Cardiac muscle cell (in vitro differentiated cells and primary cell): ENCODE data around the gene SLAIN1. TPM values are rescaled to one million over a fixed set of nuclear protein-coding genes. Genes with fewer than 3 reads are reported as not detected.

ENCODE experiments used
- DNase-seq, 2 donors: peaks; one replicate each; pipeline versions ENCODE4 v3.0.0 to v3.0.0-alpha.2; 2010 to 2017; ENCODE audit warnings: low read depth in 1 of 2, low spot score in 1 of 2
- H3K27ac ChIP-seq: fragments of 200-600 bp; sonication (generic); 2 replicates; pipeline ENCODE4 v1.5.1; 2016
- H3K27me3 ChIP-seq: fragments of 200-600 bp; sonication (generic); 2 replicates; pipeline ENCODE4 v1.6.0; 2016; ENCODE audit warnings: control low read depth
- H3K36me3 ChIP-seq: fragments of 200-600 bp; sonication (generic); 2 replicates; pipeline ENCODE4 v1.5.1; 2016; ENCODE audit warnings: control low read depth
- H3K4me1 ChIP-seq: fragments of 200-600 bp; sonication (generic); 2 replicates; pipeline ENCODE4 v1.8.1; 2017; ENCODE audit warnings: low read depth, mild to moderate bottlenecking, mixed run types
- H3K4me3 ChIP-seq: fragments of 200-600 bp; sonication (generic); 2 replicates; pipeline ENCODE4 v1.5.1; 2016; ENCODE audit warnings: mild to moderate bottlenecking
- H3K9me3 ChIP-seq: fragments of 200-600 bp; sonication (generic); 2 replicates; pipeline ENCODE4 v1.5.1; 2017; ENCODE audit warnings: low read depth, mild to moderate bottlenecking, control low read depth
- polyA plus RNA-seq: library from polyadenylated mRNA; unstranded; fragments of >200 nt; fragmentation: Nextera tagmentation; extraction: Ambion mirVana; gene quantifications from 2 replicates; pipeline ENCODE4 v1.2.1, GENCODE V29; 2016
- total RNA-seq: library from RNA; depleted of rRNA; stranded (reverse); fragments of >200 nt; gene quantifications from 2 replicates; pipeline ENCODE4 v1.2.3, GENCODE V29; 2016
- TF ChIP-seq, protein P1 (sequence below): IDR thresholded peaks from 2 replicates; pipeline ENCODE4 v1.5.1; 2012; ENCODE audit warnings: low read depth, mild to moderate bottlenecking, low read length

SLAIN1 gene
- total and polyA plus RNA-seq, 2 experiments from 2014 or later = 21.2 to 21.6 TPM

DNA sequence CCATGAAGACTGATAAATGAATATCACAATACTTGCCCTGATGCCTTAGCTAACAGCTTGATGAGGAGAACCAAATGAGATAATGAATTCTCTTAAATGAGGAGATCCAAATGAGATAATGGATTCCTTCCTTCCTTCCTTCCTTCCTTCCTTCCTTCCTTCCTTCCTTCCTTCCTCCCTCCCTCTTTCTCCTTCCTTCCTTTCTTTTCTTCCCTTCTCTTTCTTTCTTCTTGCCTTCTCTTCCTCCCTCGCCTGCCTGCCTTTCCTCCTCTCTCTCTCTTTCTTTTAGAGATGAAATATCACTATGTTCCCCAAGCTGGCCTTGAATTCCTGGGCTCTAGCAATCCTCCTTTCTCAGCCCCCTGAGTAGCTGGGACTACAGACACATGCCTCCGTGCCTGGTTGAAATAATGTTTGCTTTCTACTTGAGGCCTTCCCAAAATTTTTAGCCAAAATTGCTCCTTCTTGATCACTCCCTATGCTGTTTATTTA is 4.0 kb upstream of the SLAIN1 start:
- no peaks in the 10 kb centered on the region for H3K36me3 ChIP-seq
- H3K27me3 ChIP-seq = peaks cover 35% of the 10 kb centered on the region
- no peaks in the 10 kb centered on the region for H3K4me1 ChIP-seq
- no peak overlapping the region for H3K4me3 ChIP-seq
- no peak overlapping the region for H3K27ac ChIP-seq
- TF ChIP-seq, protein P1, sequence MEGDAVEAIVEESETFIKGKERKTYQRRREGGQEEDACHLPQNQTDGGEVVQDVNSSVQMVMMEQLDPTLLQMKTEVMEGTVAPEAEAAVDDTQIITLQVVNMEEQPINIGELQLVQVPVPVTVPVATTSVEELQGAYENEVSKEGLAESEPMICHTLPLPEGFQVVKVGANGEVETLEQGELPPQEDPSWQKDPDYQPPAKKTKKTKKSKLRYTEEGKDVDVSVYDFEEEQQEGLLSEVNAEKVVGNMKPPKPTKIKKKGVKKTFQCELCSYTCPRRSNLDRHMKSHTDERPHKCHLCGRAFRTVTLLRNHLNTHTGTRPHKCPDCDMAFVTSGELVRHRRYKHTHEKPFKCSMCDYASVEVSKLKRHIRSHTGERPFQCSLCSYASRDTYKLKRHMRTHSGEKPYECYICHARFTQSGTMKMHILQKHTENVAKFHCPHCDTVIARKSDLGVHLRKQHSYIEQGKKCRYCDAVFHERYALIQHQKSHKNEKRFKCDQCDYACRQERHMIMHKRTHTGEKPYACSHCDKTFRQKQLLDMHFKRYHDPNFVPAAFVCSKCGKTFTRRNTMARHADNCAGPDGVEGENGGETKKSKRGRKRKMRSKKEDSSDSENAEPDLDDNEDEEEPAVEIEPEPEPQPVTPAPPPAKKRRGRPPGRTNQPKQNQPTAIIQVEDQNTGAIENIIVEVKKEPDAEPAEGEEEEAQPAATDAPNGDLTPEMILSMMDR = no peak
- DNase-seq = no peak
- no peaks in the 10 kb centered on the region for H3K9me3 ChIP-seq

DNA sequence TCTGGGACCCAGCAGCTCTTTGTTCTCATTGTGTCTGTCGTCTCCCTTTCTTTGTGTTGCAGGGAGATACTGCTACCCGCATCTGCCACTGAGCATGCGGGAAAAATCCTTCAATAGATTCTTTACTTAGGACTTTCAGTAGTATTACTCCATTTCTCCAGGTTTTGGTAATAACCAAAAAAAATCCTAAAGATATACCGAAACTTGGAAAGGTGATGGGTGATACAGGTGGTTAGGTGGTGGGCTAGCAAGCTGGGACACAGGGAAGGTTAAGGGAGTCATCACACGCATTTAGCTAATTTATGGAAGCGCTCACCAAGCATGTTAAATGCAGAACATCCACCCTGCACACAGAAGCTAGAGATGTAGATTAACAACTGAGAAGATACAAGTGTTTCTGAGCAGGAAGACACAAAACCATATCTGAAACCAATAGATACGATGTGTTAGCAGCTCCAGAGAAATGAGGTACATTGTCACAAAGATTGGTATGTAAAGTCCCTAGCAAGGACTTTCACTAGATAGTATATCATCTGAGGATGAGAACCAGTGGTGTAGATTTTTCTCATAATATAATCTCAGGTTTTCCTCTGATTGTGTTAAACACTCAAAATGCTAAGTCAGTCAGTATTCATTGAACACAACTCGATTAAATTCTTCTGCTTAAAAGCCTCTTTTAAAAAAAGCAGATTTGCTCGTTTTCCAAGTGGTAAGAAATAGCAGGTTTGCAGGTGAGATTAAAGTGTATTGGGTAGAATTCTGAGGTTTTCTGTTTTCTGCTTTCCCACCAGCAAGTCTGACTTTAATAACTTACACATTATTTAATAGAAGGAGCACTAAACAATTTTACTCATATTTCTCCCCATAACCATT is 1.2 kb upstream of the SLAIN1 start:
- Histone ChIP-seq H3K4me3 (peak overlapping the region; percentile 98), H3K9me3 (no peaks in the 10 kb centered on the region), H3K27me3 (peaks cover 49% of the 10 kb centered on the region), H3K27ac (no peak overlapping the region), H3K36me3 (no peaks in the 10 kb centered on the region), H3K4me1 (peaks cover 8% of the 10 kb centered on the region)
- TF ChIP-seq, protein P1 = no peak
- DNase-seq = peak in 1 of 2 donors; percentile 15

DNA sequence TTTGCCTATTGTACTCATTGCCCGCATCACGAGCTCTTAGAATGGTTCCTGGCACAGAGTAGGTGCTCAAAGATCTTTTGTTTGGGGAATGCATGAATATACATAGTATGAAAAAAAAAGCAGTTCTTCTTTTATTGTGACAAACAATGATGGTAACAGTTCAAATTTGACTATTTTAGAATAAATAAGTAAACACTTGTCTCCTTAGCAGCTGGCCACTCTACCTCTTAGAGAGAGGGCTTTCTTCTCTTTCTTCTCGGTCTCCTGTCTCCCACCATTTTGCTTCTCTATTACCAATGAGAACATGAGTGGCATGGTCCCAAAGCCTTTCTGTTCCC is 639 bp upstream of the SLAIN1 start:
- no peak overlapping the region for H3K27ac ChIP-seq
- TF ChIP-seq, protein P1 = no peak

DNA sequence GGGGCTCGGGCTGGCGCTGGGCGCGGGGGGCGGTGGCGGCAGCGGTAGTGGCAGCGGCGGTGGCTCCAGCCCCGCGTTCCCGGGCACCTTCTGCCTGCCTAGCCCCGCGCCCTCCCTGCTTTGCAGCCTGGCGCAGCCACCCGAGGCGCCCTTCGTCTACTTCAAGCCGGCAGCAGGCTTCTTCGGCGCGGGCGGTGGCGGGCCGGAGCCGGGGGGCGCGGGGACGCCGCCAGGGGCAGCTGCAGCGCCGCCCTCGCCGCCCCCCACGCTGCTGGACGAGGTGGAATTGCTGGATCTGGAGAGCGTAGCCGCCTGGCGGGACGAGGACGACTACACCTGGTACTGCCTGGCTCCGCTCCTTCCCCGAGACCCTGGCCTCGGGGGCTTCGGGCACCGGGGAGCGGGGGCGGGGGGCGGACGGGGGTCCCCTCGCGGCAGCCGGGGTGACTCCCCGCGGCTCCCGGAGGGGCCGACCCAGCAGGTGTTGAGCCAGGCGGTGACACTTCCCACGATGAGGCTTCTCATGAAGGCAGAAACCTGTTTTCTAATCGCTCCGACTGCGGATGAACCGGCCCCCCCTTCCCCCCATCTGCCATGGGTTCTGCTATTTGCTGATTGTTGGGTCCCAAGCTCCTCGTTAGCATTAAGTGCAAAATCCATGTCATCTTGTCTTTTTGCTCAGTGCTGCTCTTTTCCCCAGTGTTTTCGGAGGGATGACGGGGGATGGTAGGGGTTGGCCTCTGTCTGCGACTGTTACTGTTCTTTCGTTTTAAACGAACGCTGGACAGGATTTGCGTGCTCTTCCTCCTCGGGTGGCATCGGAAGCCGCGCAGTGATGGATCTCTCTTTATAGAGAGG is 943 bp downstream of the SLAIN1 start:
- TF ChIP-seq, protein P1 = no peak
- H3K27ac ChIP-seq = no peak overlapping the region

More for the DNA sequence above, 639 bp upstream of the SLAIN1 start:
- Histone ChIP-seq H3K4me3 (peak overlapping the region; percentile 98), H3K4me1 (peaks cover 8% of the 10 kb centered on the region), H3K36me3 (no peaks in the 10 kb centered on the region), H3K9me3 (no peaks in the 10 kb centered on the region), H3K27me3 (peaks cover 49% of the 10 kb centered on the region)
- no peak for DNase-seq

DNA sequence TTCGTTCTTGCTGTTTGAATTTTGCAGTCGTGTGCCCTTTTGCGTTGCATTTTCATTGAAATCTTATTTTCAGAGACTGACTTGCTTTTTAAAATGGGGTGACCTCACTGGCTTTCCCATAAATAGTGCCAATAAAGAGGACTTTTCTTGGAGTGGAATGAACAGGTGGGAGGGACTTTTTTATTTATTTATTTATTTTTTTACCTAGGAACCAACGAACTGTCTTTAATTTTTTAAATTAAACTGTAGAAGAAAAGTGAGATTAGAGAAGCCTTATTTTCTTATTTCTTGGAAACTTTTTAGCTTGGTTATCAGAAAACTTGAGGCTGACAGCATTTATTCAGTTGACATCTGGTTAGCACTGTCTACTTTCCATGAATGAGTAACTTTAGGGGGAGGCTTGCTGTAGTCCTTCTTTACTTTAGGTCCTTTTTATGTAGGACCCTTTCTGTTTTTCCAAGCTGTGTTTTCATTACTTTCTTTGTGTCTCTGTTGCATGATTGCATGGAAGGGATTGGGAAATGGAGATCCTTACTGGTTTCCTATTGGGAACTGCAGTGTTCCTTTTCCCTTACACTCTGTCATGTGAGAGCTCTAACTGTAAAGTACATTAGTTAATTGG is 1.7 kb downstream of the SLAIN1 start:
- Histone ChIP-seq H3K9me3 (no peaks in the 10 kb centered on the region), H3K4me3 (peak overlapping the region; percentile 98), H3K36me3 (no peaks in the 10 kb centered on the region), H3K4me1 (peaks cover 8% of the 10 kb centered on the region), H3K27ac (no peak overlapping the region), H3K27me3 (peaks cover 44% of the 10 kb centered on the region)
- TF ChIP-seq, protein P1 = no peak
- no peak for DNase-seq

More for the DNA sequence above, 943 bp downstream of the SLAIN1 start:
- Histone ChIP-seq H3K27me3 (peaks cover 49% of the 10 kb centered on the region), H3K4me1 (peaks cover 8% of the 10 kb centered on the region), H3K36me3 (no peaks in the 10 kb centered on the region), H3K4me3 (peak overlapping the region; percentile 98), H3K9me3 (no peaks in the 10 kb centered on the region)
- peak in 1 of 2 donors; percentile 63 for DNase-seq
